ENCODE data around the gene HMCN2. TPM values are rescaled to one million over a fixed set of nuclear protein-coding genes. Genes with fewer than 3 reads are reported as not detected.

The HMCN2 gene
- total RNA-seq, 1 experiment from 2014 or later: 8.6 TPM

GRCh38 chr9:130421802-130422276, 156.3 kb downstream of the HMCN2 start:
- no peak overlapping the region for H4K8ac ChIP-seq (replicated peaks; ENCODE audit: insufficient read length, low read depth, low read length)
- Mint-ChIP-seq H3K4me1 (peaks cover 20 to 26% of the 10 kb centered on the region in 2 experiments), H3K36me3 (ENCODE audit: insufficient read depth in 1 of 3, low read depth in 3 of 3) (peaks cover 8 to 13% (median 9%) of the 10 kb centered on the region in 3 experiments), H3K4me3 (peak overlapping the region in 1 of 2 experiments; percentile 42; a peak in 2 of 5 replicates), H3K27ac (peak overlapping the region in 2 of 3 experiments; percentile 61 to 89; a peak in 4 of 7 replicates), H3K9me3 (peaks cover 5 to 6% of the 10 kb centered on the region in 2 experiments; a peak in 4 of 5 replicates), H3K27me3 (ENCODE audit: low read depth) (peaks cover 9% of the 10 kb centered on the region)
- peak overlapping the region; percentile 35 for H3K4me2 ChIP-seq (ENCODE audit: insufficient read depth, insufficient read length, low read length)
- H3T11ph ChIP-seq (ENCODE audit: low read length): no peak overlapping the region
- no peak overlapping the region for H3K27ac ChIP-seq (ENCODE audit: insufficient read length, low read depth, low read length)
- no peak overlapping the region for H4K91ac ChIP-seq (ENCODE audit: insufficient read length, low read depth, low read length)
- peaks cover 9% of the 10 kb centered on the region for H3K4me1 ChIP-seq (ENCODE audit: insufficient read depth, low read length)
- H2AFZ ChIP-seq (ENCODE audit: low read length): no peak overlapping the region
- no peak overlapping the region for H3K9ac ChIP-seq (ENCODE audit: extremely low read depth, insufficient read length, low read length)
- H3K23me2 ChIP-seq (ENCODE audit: insufficient read length, low read depth, low read length, poor library complexity, severe bottlenecking): no peaks in the 10 kb centered on the region
- WGBS (ENCODE audit: extremely low coverage, insufficient read length, low lambda C conversion rate): no CpG with 5 or more reads among the region's 13 CpGs
- H3K18ac ChIP-seq (ENCODE audit: insufficient read length, low read depth, low read length): no peak overlapping the region
- 0 out of 2 replicates have a peak overlapping the region, but pooled peaks have one; percentile 49 for H3K14ac ChIP-seq (ENCODE audit: insufficient read depth, low read length)
- H3K4ac ChIP-seq (ENCODE audit: low read depth, low read length): no peak overlapping the region
- peak; percentile 87 for DNase-seq
- H2BK15ac ChIP-seq (ENCODE audit: low read depth, low read length): no peak overlapping the region; the same call in 1 of the 2 replicates
- no peak overlapping the region for H2BK12ac ChIP-seq (ENCODE audit: insufficient read length, low read depth, low read length)
- no peaks in the 10 kb centered on the region for H3K79me2 ChIP-seq (ENCODE audit: insufficient read depth, low read length)
- TF ChIP-seq, protein P1, sequence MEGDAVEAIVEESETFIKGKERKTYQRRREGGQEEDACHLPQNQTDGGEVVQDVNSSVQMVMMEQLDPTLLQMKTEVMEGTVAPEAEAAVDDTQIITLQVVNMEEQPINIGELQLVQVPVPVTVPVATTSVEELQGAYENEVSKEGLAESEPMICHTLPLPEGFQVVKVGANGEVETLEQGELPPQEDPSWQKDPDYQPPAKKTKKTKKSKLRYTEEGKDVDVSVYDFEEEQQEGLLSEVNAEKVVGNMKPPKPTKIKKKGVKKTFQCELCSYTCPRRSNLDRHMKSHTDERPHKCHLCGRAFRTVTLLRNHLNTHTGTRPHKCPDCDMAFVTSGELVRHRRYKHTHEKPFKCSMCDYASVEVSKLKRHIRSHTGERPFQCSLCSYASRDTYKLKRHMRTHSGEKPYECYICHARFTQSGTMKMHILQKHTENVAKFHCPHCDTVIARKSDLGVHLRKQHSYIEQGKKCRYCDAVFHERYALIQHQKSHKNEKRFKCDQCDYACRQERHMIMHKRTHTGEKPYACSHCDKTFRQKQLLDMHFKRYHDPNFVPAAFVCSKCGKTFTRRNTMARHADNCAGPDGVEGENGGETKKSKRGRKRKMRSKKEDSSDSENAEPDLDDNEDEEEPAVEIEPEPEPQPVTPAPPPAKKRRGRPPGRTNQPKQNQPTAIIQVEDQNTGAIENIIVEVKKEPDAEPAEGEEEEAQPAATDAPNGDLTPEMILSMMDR (conservative IDR thresholded peaks at IDR 0.05): no peak
- H4K5ac ChIP-seq (ENCODE audit: insufficient read length, low read depth, low read length): no peak overlapping the region
- no peaks in the 10 kb centered on the region for H3K27me3 ChIP-seq (ENCODE audit: insufficient read depth, low read length)
- H3K23ac ChIP-seq (ENCODE audit: insufficient read length, low read depth, low read length): no peak overlapping the region
- no peak overlapping the region for H2BK5ac ChIP-seq (ENCODE audit: insufficient read length, low read length)
- no peak overlapping the region for H3K56ac ChIP-seq (ENCODE audit: insufficient read length, low read depth, low read length)
- H2AK5ac ChIP-seq (ENCODE audit: insufficient read length, low read length): no peak overlapping the region
- H3K79me1 ChIP-seq (ENCODE audit: insufficient read depth, low read depth, low read length, poor library complexity, severe bottlenecking): no peaks in the 10 kb centered on the region
- no peaks in the 10 kb centered on the region for H3K9me3 ChIP-seq (ENCODE audit: control insufficient read depth, low read depth, low read length)
- H2BK20ac ChIP-seq (ENCODE audit: low read depth, low read length, poor library complexity, severe bottlenecking): no peak overlapping the region
- H2BK120ac ChIP-seq (ENCODE audit: low read depth, low read length, poor library complexity, severe bottlenecking): no peak overlapping the region
- no peaks in the 10 kb centered on the region for H4K20me1 ChIP-seq (ENCODE audit: control insufficient read depth, insufficient read depth, insufficient read length)

All from H9 (cell line).